ENCODE results near the gene MYNN. TPM values are rescaled to one million over a fixed set of nuclear protein-coding genes. Genes with fewer than 3 reads are reported as not detected.

MYNN gene
- total and polyA plus RNA-seq, 9 of the 15 experiments (the other 6 are each of a cell fraction or from before 2014, with no cell fraction given) = 10.4 to 35.7 (median 21.3) TPM

DNA sequence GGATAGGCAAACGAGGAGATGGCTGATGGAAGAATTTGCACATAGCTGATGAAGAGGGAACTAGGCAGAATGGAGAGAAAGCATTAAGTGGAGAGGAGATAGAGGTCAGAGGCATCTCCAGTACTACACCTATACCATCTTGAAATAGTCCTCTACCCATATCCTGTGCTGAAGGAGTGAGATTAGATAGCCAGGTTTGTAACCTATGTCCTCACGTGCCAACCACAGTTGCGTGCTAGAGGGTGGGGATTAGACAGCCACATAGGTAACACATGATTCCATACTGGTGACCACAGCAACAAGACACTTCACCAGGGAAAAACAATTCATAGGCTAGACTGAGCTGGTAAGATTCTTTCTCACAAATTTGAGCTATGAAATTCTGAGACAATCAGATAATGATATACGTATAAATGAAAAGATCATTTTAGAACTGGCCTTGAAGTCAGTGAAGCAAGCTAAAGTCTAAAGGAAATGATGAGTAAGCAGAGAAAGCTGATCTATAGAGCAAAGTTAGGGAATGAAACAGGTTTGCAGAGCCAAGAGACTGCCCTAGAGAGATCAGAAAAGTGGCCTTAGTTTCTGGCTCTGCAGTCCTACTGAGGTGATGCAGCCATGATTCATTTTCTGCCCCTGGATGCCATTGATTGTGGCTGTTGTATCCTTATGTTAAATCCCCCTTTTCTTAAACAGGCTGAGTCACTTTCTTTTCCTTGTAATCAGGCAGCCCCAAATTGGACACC is 17.7 kb downstream of the MYNN start:
- in situ Hi-C loops (cut with MboI) = no loop called here
- Histone ChIP-seq H3K27me3 (ENCODE audit: control insufficient read depth in 2 of 2, insufficient read depth in 2 of 2, low read length in 2 of 2) (no peaks in the 10 kb centered on the region), H3K9me3 (replicated peaks; ENCODE audit: control insufficient read depth, insufficient read depth, low read depth, low read length) (no peaks in the 10 kb centered on the region), H3K4me1 (replicated peaks in 1 of 2; ENCODE audit: control insufficient read depth in 2 of 2, insufficient read depth in 2 of 2, low read length in 2 of 2) (no peaks in the 10 kb centered on the region; a peak in 1 of 5 replicates), H4K20me1 (replicated peaks; ENCODE audit: control insufficient read depth, insufficient read depth, low read length) (no peaks in the 10 kb centered on the region), H3K79me2 (ENCODE audit: control insufficient read depth, insufficient read depth, low read length) (no peaks in the 10 kb centered on the region), H3K36me3 (ENCODE audit: control insufficient read depth, insufficient read depth, low read length) (peaks cover 46% of the 10 kb centered on the region), H3K9ac (ENCODE audit: insufficient read depth in 1 of 2, low read depth in 2 of 2, low read length in 2 of 2) (no peak overlapping the region), H3K27ac (ENCODE audit: extremely low read depth, low read depth, low read length) (no peak overlapping the region), H2AFZ (ENCODE audit: low read depth, low read length) (no peak overlapping the region), H3K4me3 (no peak overlapping the region), H3K9me1 (ENCODE audit: control insufficient read depth, insufficient read depth, low read length) (no peaks in the 10 kb centered on the region), H3K4me2 (ENCODE audit: insufficient read depth, low read length) (no peak overlapping the region)
- peak; percentile 70 for ATAC-seq
- FAIRE-seq = no peak
- CTCF ChIA-PET (ENCODE audit: low intra/inter-chr PET ratio) = no interaction called here
- 50% methylated on average over 4 of the region's 4 CpGs for WGBS (ENCODE audit: insufficient coverage, low coverage, missing lambda C conversion rate)
- no peak for DNase-seq (ENCODE audit: extremely low read depth in 1 of 4, low spot score in 3 of 4)
- no TSS peak for BruUV-seq (replicated peaks)
- POLR2A ChIA-PET = interaction anchor here (0.6 to 1.9 kb wide), 2 partner anchors 10 to 1710 kb away, joined by 3 to 6 read pairs; no protein-coding TSS in a partner anchor
- intact Hi-C loops (cut with micrococcal nuclease) = no loop called here
- TF ChIP-seq, protein P1, sequence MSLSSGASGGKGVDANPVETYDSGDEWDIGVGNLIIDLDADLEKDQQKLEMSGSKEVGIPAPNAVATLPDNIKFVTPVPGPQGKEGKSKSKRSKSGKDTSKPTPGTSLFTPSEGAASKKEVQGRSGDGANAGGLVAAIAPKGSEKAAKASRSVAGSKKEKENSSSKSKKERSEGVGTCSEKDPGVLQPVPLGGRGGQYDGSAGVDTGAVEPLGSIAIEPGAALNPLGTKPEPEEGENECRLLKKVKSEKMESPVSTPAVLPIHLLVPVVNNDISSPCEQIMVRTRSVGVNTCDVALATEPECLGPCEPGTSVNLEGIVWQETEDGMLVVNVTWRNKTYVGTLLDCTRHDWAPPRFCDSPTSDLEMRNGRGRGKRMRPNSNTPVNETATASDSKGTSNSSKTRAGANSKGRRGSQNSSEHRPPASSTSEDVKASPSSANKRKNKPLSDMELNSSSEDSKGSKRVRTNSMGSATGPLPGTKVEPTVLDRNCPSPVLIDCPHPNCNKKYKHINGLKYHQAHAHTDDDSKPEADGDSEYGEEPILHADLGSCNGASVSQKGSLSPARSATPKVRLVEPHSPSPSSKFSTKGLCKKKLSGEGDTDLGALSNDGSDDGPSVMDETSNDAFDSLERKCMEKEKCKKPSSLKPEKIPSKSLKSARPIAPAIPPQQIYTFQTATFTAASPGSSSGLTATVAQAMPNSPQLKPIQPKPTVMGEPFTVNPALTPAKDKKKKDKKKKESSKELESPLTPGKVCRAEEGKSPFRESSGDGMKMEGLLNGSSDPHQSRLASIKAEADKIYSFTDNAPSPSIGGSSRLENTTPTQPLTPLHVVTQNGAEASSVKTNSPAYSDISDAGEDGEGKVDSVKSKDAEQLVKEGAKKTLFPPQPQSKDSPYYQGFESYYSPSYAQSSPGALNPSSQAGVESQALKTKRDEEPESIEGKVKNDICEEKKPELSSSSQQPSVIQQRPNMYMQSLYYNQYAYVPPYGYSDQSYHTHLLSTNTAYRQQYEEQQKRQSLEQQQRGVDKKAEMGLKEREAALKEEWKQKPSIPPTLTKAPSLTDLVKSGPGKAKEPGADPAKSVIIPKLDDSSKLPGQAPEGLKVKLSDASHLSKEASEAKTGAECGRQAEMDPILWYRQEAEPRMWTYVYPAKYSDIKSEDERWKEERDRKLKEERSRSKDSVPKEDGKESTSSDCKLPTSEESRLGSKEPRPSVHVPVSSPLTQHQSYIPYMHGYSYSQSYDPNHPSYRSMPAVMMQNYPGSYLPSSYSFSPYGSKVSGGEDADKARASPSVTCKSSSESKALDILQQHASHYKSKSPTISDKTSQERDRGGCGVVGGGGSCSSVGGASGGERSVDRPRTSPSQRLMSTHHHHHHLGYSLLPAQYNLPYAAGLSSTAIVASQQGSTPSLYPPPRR (CRISPR knock-in tag; IDR thresholded peaks at IDR 0.05; ENCODE audit: borderline replicate concordance) = no peak
- TF ChIP-seq C11orf30 (IDR thresholded peaks at IDR 0.05; ENCODE audit: low read depth) = peak; percentile 62
- no peak for TF ChIP-seq NELFE (IDR thresholded peaks at IDR 0.05; ENCODE audit: insufficient read depth, insufficient read length)
- TF ChIP-seq, protein P2, sequence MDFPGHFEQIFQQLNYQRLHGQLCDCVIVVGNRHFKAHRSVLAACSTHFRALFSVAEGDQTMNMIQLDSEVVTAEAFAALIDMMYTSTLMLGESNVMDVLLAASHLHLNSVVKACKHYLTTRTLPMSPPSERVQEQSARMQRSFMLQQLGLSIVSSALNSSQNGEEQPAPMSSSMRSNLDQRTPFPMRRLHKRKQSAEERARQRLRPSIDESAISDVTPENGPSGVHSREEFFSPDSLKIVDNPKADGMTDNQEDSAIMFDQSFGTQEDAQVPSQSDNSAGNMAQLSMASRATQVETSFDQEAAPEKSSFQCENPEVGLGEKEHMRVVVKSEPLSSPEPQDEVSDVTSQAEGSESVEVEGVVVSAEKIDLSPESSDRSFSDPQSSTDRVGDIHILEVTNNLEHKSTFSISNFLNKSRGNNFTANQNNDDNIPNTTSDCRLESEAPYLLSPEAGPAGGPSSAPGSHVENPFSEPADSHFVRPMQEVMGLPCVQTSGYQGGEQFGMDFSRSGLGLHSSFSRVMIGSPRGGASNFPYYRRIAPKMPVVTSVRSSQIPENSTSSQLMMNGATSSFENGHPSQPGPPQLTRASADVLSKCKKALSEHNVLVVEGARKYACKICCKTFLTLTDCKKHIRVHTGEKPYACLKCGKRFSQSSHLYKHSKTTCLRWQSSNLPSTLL (IDR thresholded peaks at IDR 0.05) = no peak
- no peak for TF ChIP-seq ZNF444 (CRISPR knock-in tag; IDR thresholded peaks at IDR 0.05)
- no peak for TF ChIP-seq RBM22 (IDR thresholded peaks at IDR 0.05; ENCODE audit: low read depth, low read length, poor library complexity, severe bottlenecking)
- no peak for TF ChIP-seq TEAD1 (CRISPR knock-in tag; IDR thresholded peaks at IDR 0.05)
- no peak for TF ChIP-seq SIRT6 (IDR thresholded peaks at IDR 0.05; ENCODE audit: low read depth, low read length)
- TF ChIP-seq ADNP (tag; IDR thresholded peaks at IDR 0.05) = no peak
- TF ChIP-seq, protein P3, sequence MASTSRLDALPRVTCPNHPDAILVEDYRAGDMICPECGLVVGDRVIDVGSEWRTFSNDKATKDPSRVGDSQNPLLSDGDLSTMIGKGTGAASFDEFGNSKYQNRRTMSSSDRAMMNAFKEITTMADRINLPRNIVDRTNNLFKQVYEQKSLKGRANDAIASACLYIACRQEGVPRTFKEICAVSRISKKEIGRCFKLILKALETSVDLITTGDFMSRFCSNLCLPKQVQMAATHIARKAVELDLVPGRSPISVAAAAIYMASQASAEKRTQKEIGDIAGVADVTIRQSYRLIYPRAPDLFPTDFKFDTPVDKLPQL (IDR thresholded peaks at IDR 0.05; ENCODE audit: extremely low read depth, insufficient read length) = no peak
- TF ChIP-seq, protein P4, sequence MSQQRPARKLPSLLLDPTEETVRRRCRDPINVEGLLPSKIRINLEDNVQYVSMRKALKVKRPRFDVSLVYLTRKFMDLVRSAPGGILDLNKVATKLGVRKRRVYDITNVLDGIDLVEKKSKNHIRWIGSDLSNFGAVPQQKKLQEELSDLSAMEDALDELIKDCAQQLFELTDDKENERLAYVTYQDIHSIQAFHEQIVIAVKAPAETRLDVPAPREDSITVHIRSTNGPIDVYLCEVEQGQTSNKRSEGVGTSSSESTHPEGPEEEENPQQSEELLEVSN (IDR thresholded peaks at IDR 0.05; ENCODE audit: borderline replicate concordance in 1 of 2, extremely low read depth in 1 of 2, insufficient read depth in 1 of 2, insufficient read length in 1 of 2, low read depth in 1 of 2, low read length in 1 of 2, poor library complexity in 1 of 2, severe bottlenecking in 1 of 2) = no peak
- TF ChIP-seq SP1 (CRISPR knock-in tag; IDR thresholded peaks at IDR 0.05) = no peak

All from K562 (cell line).